Epithelial cell of proximal tubule (primary cell): ENCODE data around the gene ALDH8A1. TPM values are rescaled to one million over a fixed set of nuclear protein-coding genes. Genes with fewer than 3 reads are reported as not detected.

ENCODE experiments used
- DNase-seq: peaks from one replicate; pipeline ENCODE4 v3.0.0-alpha.2; 2011; ENCODE audit warnings: low read depth
- H3K4me3 ChIP-seq: 2 replicates; pipeline ENCODE4 v1.5.1; 2011; ENCODE audit warnings: low read depth, mild to moderate bottlenecking, low read length
- CTCF ChIP-seq: conservative IDR thresholded peaks from 2 replicates; pipeline ENCODE4 v1.5.1; 2012; ENCODE audit warnings: low read depth, mild to moderate bottlenecking, low read length
- total RNA-seq: library from RNA; depleted of rRNA; stranded (reverse); fragments of >200 nt; gene quantifications from 2 replicates; pipeline ENCODE4 v1.2.3, GENCODE V29; 2015

Gene ALDH8A1
- total RNA-seq, 1 donor from 2014 or later, result 0.40 TPM

GRCh38 chr6:134943522-134944111 lies 6.3 kb downstream of the ALDH8A1 start:
- DNase-seq, result no peak

DNA sequence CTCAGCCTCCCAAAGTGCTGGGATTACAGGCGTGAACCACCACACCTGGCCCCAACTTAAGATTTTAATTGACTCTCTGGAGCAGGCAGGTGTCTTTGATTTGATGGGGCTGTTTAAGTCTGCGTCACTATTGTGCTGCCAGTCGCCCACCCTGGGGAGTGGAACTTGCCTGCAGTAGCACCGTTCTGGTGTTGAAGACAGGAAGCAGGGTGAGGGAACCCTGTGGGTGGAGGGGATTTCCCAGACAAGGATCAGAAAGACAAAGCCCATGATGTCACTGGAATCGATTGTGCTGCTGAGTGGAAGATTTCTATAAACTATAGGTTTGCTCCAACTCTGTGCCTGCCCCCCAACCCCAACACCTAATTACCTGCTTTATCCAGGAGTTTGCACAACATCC lies 11.0 kb downstream of the ALDH8A1 start:
- no peak for TF ChIP-seq CTCF
- no peak overlapping the region for H3K4me3 ChIP-seq
- DNase-seq, result no peak

More at GRCh38 chr6:134943522-134944111, 6.3 kb downstream of the ALDH8A1 start:
- no peak for TF ChIP-seq CTCF
- no peak overlapping the region for H3K4me3 ChIP-seq

DNA sequence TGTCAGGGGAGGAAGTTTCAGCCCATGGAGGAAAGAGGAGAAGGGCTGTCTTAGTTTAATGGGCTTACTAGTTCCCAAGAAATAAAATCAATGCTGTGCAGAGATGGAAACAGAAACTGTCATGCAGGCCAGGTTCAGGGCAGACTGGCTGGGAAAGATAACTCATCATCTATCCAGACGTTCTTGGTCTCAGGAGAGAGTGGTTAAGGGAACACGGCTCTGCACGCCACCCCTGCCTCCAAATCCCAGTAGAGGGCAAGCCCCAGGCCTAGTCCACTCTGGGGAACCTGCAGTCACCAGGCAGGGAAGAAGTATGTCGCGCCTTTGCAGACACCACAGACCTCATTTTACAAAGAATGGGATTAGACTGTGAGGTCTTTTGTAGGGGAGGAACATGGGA lies 12.5 kb downstream of the ALDH8A1 start:
- TF ChIP-seq CTCF, result no peak
- H3K4me3 ChIP-seq, result no peak overlapping the region
- no peak for DNase-seq

DNA sequence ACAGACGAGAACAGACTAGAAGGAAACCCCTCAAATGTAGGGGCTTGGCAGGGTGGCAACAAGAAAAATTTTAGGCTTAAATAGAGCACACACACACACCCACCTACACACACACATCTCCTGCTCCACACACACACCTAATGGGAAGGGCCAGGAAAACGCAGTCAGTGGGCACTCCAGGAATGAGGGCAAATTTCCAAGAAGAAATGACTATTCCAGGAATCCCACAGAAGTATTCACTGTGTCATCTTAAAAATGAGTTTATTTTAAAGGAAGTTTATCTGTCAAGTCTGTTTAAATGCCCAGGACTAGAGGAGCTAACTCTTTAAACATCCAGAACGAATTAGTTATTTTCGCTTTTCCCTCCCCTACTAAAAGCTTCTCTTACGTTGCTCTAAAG lies 13.0 kb downstream of the ALDH8A1 start:
- peak; percentile 60 for DNase-seq
- no peak overlapping the region for H3K4me3 ChIP-seq
- no peak for TF ChIP-seq CTCF

- no peak for TF ChIP-seq CTCF
These were observed 13.4 kb downstream of the ALDH8A1 start for GRCh38 chr6:134936476-134936875.

GRCh38 chr6:134934793-134935485 lies 15.0 kb downstream of the ALDH8A1 start:
- DNase-seq, result peak; percentile 64
- no peak for TF ChIP-seq CTCF
- no peak overlapping the region for H3K4me3 ChIP-seq

More at GRCh38 chr6:134936476-134936875, 13.4 kb downstream of the ALDH8A1 start:
- DNase-seq, result no peak
- H3K4me3 ChIP-seq, result no peak overlapping the region
